Kidney (tissue), 14 donors: ENCODE results near the gene UBIAD1. TPM values are rescaled to one million over a fixed set of nuclear protein-coding genes. Genes with fewer than 3 reads are reported as not detected.

Source experiments
- DNase-seq, 5 donors: peaks; one replicate each; pipeline ENCODE4 v3.0.0-alpha.2; 2013 to 2020
- FAIRE-seq: peaks from 2 replicates; lab custom pipeline; 2012; peaks lifted over from hg19 to GRCh38; lab: Jason Lieb, UNC
- H3K27ac ChIP-seq, 2 donors: one replicate each; pipeline ENCODE4 v1.7.0; 2013; ENCODE audit warnings: low read depth in 2 of 2, low read length in 2 of 2, inconsistent platforms in 1 of 2
- H3K27me3 ChIP-seq: one replicate; pipeline ENCODE4 v1.7.1; 2013; ENCODE audit warnings: low read length, inconsistent platforms; ENCODE audit not compliant: control insufficient read depth, insufficient read depth
- H3K36me3 ChIP-seq, 3 donors: one replicate each; pipeline versions ENCODE4 v1.7.0 to v1.7.1; 2013; ENCODE audit warnings: low read length in 3 of 3, control low read depth in 1 of 3, inconsistent platforms in 1 of 3; ENCODE audit not compliant: insufficient read depth in 3 of 3, control insufficient read depth in 2 of 3
- H3K4me1 ChIP-seq, 3 donors: one replicate each; pipeline versions ENCODE4 v1.7.0 to v1.7.1; 2013; ENCODE audit warnings: low read length in 3 of 3, inconsistent platforms in 1 of 3, low read depth in 1 of 3; ENCODE audit not compliant: control insufficient read depth in 2 of 3, insufficient read depth in 2 of 3
- H3K4me3 ChIP-seq, 3 donors: one replicate each; pipeline versions ENCODE4 v1.7.0 to v1.8.1; 2013; ENCODE audit warnings: low read length in 3 of 3, control low read depth in 1 of 3, inconsistent platforms in 1 of 3
- H3K9ac ChIP-seq, 3 donors: one replicate each; pipeline versions ENCODE4 v1.7.0 to v1.7.1; 2013; ENCODE audit warnings: low read length in 3 of 3, control low read depth in 1 of 3, inconsistent platforms in 1 of 3
- H3K9me3 ChIP-seq, 3 donors: one replicate each; pipeline versions ENCODE4 v1.7.0 to v1.7.1; 2013; ENCODE audit warnings: low read length in 3 of 3, control low read depth in 1 of 3, inconsistent platforms in 1 of 3; ENCODE audit not compliant: control insufficient read depth in 2 of 3, insufficient read depth in 1 of 3
- CTCF ChIP-seq: IDR thresholded peaks from 3 replicates; pipeline ENCODE4 v1.5.1; 2012; ENCODE audit warnings: mild to moderate bottlenecking, moderate library complexity, borderline replicate concordance; ENCODE audit not compliant: insufficient read depth; ENCODE audit errors: extremely low read depth
- intact Hi-C: fragments of 100-400 bp; cut with DNase I; formaldehyde crosslinking; loops from one replicate; pipeline ENCODE4 v1.11.1; 2022
- polyA plus RNA-seq: library from polyadenylated mRNA; stranded (reverse); fragments of 350-450 nt; fragmentation: Illumina TruSeq; extraction: RNeasy Lipid Tissue Mini Kit (QIAGEN cat#74804); gene quantifications from one replicate; pipeline ENCODE4 v1.2.3, GENCODE V29; 2014; ENCODE audit warnings: low read depth, low replicate concordance; ENCODE audit not compliant: insufficient read depth
- total RNA-seq: library from RNA; stranded (reverse); fragmentation: NEBNext Ultra II Directional; extraction: Animal tissue kit (Norgen Biotek cat#: 25700); gene quantifications from one replicate; pipeline ENCODE4 v1.2.1, GENCODE V29; 2021
- donor health status: control.
- donor health status: control.
- donor health status: control.
- donor health status: control.
- donor health status: control.
- donor health status: DM: yes; HTN: yes; CAD: no.
- donor health status: Normal renal cell carcinoma (clear cell type).

UBIAD1 gene
- total and polyA plus RNA-seq, 2 donors from 2014 or later, result 5.6 to 14.0 TPM

DNA sequence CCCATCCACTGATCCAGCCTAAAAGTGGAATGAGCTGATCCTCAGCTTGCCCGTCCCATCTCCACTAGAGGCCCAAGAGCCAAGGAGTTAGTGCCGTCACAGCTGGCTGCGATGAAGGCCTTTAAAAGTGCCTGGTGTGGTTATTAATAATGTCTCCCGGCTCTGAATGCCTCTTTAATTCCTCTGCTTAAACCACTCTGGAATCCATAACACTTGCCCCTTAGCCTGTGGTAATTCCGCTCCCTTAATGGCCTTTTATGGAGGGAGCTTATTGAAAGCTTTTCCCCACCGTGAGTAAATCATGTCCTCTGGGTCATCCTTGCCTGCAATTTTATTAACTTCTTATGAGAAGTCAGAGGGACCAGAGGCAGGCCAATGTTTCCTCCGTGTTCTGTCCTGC, 55.4 kb downstream of the UBIAD1 start:
- TF ChIP-seq CTCF, result no peak
- no peak overlapping the region for H3K9ac ChIP-seq
- FAIRE-seq (no peak), DNase-seq (no peak)
- no peaks in the 10 kb centered on the region for H3K9me3 ChIP-seq
- H3K4me1 ChIP-seq, result no peaks in the 10 kb centered on the region
- intact Hi-C loops, result no loop called here
- no peaks in the 10 kb centered on the region for H3K36me3 ChIP-seq
- H3K27ac ChIP-seq, result no peak overlapping the region
- H3K27me3 ChIP-seq, result no peaks in the 10 kb centered on the region
- H3K4me3 ChIP-seq, result no peak overlapping the region

DNA sequence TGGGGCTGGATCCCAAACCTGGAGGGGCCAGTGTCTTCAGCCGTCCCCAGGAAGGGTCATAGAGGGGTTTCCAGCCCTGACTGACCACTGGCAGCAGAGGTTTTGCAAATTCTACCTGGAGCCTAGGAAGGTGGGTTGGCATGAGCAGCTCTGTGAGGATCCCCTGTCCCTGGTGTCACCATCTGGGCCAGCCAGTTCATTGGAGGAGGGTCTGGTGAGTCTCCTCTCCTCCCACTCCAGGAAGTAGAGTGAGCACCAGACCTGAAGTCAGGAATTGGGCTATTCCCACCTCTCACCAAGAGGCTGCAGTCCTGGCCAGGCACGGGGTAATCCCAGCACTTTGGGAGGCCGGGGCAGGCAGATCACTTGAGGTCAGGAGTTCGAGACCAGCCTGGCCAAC, 57.4 kb downstream of the UBIAD1 start:
- intact Hi-C loops, result no loop called here
- Histone ChIP-seq H3K36me3 (no peaks in the 10 kb centered on the region), H3K4me1 (no peaks in the 10 kb centered on the region), H3K27ac (no peak overlapping the region), H3K9ac (no peak overlapping the region), H3K27me3 (no peaks in the 10 kb centered on the region), H3K4me3 (no peak overlapping the region), H3K9me3 (no peaks in the 10 kb centered on the region)
- FAIRE-seq (no peak), DNase-seq (no peak)
- TF ChIP-seq CTCF, result no peak

DNA sequence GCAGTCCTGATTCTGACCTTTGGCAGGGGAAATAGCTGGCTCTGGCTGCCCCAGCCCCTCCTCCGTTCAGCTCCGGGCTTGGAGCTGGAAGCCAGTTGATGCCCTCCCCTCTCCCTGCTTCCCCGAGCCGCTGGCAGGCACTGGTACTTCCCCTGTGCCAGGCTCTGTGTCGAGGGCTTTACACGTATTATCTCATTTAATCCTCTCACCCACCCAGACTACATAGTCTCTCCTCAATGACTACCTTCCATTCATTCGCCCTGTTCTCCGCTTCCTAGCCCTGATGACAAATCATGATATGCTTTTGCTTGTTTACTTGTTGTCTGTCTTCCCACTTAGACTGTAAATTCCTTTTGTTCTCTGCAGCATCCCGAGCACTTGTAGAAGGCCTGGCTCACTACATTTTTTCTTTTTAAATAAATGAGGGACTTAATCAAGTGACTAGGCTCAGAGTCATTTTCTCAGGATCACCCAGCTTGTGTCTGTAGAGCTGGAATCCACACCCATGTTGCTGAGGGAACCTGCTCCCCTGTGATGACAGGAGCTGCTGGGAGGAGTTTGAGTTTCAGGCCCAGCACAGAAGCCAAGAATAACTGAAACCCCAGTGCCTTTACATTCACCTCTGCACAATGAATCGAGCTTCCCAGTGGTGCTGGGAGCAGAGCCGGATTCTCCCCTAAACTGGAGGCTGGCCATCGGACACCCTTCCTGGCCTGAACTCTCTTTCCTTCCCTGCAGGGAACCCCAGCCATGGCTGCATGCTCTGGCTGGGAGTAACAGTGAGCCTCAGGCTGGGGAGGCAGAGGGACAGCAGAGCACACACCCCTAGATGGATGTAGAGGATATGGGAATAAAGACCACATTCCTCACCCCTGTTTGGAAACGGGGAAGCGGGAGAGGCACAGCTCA, 58.3 kb downstream of the UBIAD1 start:
- no peak for TF ChIP-seq CTCF
- H3K36me3 ChIP-seq, result no peaks in the 10 kb centered on the region
- H3K27me3 ChIP-seq, result no peaks in the 10 kb centered on the region
- DNase-seq (no peak), FAIRE-seq (no peak)
- no peak overlapping the region for H3K9ac ChIP-seq
- no peaks in the 10 kb centered on the region for H3K4me1 ChIP-seq
- H3K27ac ChIP-seq, result no peak overlapping the region
- intact Hi-C loops, result no loop called here
- no peak overlapping the region for H3K4me3 ChIP-seq
- no peaks in the 10 kb centered on the region for H3K9me3 ChIP-seq
